Purkinje cell (primary cell): ENCODE results near the gene MTHFS. TPM values are rescaled to one million over a fixed set of nuclear protein-coding genes. Genes with fewer than 3 reads are reported as not detected.

ENCODE experiments used
- polyA plus RNA-seq: library from polyadenylated mRNA; unstranded; fragments of >200 nt; fragmentation: Nextera tagmentation; gene quantifications from 2 replicates; pipeline ENCODE4 v1.2.1, GENCODE V29; 2014

The MTHFS gene
- polyA plus RNA-seq, result 23.3 and 35.2 TPM in 2 replicates

DNA sequence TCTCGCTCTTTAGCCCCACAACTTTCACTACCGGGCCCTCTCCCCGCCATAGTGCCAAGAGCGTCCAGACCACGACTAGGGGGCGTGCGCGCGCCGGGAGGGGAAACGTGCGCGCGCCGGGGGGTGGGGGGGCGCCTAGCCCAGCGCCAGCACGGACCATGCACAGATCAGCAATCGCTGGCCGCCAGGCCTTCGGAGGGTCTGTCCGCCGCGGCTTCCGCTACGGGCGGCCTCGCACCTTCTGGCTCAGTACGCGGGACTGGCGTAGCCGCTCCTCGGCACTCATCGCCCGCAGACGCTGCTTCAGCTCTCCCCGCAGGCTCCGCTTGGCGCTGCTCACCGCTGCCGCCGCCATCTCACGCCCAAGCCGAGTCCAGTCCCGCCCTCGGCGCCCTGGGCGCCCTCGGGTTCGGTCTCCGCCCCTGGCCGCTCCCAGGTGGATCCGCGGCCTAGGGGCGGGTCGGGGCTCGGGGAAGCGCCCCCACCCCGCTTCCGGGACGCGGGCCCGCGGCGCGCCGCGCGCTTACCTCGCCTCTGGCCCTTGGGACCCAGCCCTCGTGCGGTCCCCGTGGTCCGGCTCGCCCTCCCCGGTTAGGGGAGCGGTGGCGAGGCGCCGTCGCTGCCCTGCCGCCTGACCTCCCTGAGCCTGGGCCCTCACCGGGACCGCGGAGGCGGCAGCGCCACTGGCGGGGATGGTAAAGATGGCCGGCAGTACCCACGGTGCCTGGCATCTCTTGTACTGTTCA is at the start of gene MTHFS:
Gene MTHFS, minus strand, starts transcription at position 381 of the 746 bp plus-strand sequence. Its CDS starts 26 bp downstream, at position 355.

Other genes with a start within 250 kb of the MTHFS start
- not detected in 2 replicates for gene BCL2A1, start 74.2 kb upstream of the MTHFS start, polyA plus RNA-seq
- gene ZFAND6, start 162.7 kb upstream of the MTHFS start, polyA plus RNA-seq, result 89.7 and 108 TPM in 2 replicates